ENCODE results near the gene PREP. TPM values are rescaled to one million over a fixed set of nuclear protein-coding genes. Genes with fewer than 3 reads are reported as not detected.

The PREP gene
- total RNA-seq, 2 experiments from 2014 or later = 39.4 to 41.5 TPM

DNA sequence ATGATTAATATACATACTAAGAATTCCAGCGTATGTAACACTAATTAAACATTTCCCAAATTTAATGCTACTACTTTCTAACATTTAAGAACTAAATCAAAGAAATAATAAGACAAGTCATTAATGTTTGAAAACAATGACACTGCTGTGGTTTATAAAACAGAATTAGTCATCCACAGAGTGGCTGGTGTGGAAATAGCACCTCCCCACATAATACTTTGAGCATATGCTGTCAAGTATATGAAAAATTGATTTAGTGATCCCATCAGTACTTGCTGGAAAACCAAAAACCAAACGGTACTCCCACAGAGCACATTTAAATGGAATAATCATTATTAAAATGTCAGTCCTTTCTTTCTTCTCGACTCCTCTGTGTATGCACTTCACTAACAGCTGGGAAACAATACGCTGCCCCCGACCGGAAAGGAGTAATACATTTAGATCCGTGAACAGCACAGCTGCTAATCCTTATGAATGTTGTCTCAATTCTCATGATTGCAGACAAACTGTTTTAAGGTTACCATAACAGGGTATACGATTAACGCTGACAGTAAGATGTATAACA is 78.4 kb downstream of the PREP start:
- Mint-ChIP-seq H3K36me3 (peaks cover 16% of the 10 kb centered on the region), H3K4me3 (no peak overlapping the region), H3K27me3 (no peaks in the 10 kb centered on the region), H3K4me1 (no peaks in the 10 kb centered on the region), H3K27ac (no peak overlapping the region), H3K9me3 (no peaks in the 10 kb centered on the region)
- DNase-seq (no peak), ATAC-seq (ENCODE audit: low read depth) (no peak)
- POLR2A ChIA-PET = no interaction called here

DNA sequence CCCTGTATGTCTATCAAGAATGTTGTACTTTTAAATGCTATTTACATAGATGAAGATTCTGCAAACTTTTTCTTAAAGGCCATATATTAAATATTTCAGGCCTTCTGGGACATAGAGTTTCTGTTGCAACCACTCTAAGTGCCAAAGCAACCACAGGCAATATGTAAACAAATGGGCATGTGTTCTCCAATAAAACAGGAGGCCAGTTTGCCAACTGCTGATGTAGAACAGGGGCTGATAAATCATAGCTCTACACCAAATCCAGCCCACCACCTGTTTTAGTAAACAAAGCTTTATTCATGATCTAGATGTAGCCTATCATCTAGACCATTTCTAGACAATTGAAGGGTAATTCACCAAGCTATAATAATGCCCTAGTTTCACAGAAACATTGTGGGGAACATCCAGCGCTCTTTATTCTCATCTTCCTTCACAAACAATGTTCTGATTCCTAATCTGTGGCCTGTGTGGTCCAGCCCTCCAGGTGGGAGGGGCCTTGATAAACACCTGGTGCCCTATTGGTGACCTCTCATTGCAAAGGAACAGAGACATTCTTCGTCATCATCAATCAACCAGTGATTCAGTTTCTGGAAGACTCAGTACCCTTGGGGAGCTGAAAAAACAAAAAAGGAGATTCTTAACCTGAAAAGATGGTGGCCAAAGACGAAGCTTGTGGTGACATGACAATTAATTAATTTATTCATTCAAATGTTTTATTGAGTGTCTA is 80.2 kb downstream of the PREP start:
- DNase-seq = no peak
- H3K36me3 Mint-ChIP-seq = peaks cover 15% of the 10 kb centered on the region
- H3K4me1 Mint-ChIP-seq = no peaks in the 10 kb centered on the region
- H3K4me3 Mint-ChIP-seq = no peak overlapping the region
- no peaks in the 10 kb centered on the region for H3K27me3 Mint-ChIP-seq
- no peak overlapping the region for H3K27ac Mint-ChIP-seq
- ATAC-seq (ENCODE audit: low read depth) = no peak
- H3K9me3 Mint-ChIP-seq = no peaks in the 10 kb centered on the region
- POLR2A ChIA-PET = no interaction called here

DNA sequence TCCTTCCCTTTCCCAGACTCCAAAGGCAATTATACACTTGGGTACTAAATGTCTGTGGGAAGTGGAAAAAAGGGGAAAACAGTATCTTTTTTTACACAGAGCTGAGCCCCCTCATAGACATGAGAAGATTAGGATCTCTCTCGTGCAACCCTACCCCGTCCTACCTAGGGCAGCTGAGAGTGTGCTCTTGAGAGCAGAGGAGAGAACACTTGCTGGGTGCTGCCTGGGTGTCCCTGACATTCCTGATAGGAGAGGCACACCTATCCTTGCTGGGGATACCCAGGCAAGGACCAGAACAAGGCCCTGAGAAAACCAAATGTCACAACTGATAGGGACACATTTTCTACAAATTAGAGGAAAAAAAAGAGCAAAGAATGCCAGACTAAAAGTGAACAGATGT is 81.2 kb downstream of the PREP start:
- H3K27ac Mint-ChIP-seq = no peak overlapping the region
- H3K9me3 Mint-ChIP-seq = no peaks in the 10 kb centered on the region
- DNase-seq (no peak), ATAC-seq (ENCODE audit: low read depth) (no peak)
- no peak overlapping the region for H3K4me3 Mint-ChIP-seq
- POLR2A ChIA-PET = no interaction called here
- H3K36me3 Mint-ChIP-seq = peaks cover 14% of the 10 kb centered on the region
- H3K27me3 Mint-ChIP-seq = no peaks in the 10 kb centered on the region
- H3K4me1 Mint-ChIP-seq = no peaks in the 10 kb centered on the region

DNA sequence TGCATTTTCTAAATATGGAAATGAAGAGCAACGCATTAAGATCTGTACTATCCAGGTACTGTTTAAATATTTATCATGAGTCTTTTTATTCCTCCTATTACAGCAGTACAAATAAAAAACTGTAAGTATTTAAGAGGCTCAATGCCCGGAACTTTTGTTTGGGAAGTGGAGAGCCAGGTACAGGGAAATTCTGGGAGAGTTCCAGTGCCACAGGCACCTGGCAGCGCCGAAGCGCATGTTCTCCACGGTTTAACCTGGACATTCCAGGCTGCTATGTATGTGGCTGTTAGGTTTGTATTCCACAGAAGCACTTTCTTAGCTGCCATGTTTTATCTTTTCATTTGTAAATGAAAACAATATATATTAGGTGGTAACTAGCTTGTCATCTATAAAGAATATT is 81.7 kb downstream of the PREP start:
- peaks cover 15% of the 10 kb centered on the region for H3K36me3 Mint-ChIP-seq

DNA sequence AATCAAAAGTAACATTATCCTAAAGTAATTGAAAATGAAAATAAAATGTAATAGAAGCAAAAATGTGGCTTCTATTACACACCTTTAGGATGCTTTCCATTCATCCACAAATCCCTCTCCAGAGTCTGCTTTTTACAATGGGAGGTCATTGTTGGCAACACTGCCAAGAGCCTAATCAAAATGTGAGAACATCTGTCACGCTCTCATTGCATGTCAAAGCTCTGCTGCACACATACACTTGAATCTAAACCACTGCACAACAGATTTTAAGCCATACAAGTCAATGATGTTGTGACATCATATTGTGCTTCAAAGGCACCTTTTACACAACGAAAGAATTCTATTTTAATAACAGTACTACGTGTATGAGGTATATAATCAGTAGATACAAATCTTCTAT is 82.1 kb downstream of the PREP start:
- no peaks in the 10 kb centered on the region for H3K9me3 Mint-ChIP-seq
- POLR2A ChIA-PET = no interaction called here
- no peaks in the 10 kb centered on the region for H3K4me1 Mint-ChIP-seq
- H3K27ac Mint-ChIP-seq = no peak overlapping the region
- H3K4me3 Mint-ChIP-seq = no peak overlapping the region
- H3K36me3 Mint-ChIP-seq = peaks cover 18% of the 10 kb centered on the region
- DNase-seq (no peak), ATAC-seq (ENCODE audit: low read depth) (no peak)
- H3K27me3 Mint-ChIP-seq = no peaks in the 10 kb centered on the region

More for the DNA sequence above, 81.7 kb downstream of the PREP start:
- DNase-seq = no peak
- H3K4me1 Mint-ChIP-seq = no peaks in the 10 kb centered on the region
- no peaks in the 10 kb centered on the region for H3K9me3 Mint-ChIP-seq
- no peaks in the 10 kb centered on the region for H3K27me3 Mint-ChIP-seq
- no peak overlapping the region for H3K4me3 Mint-ChIP-seq
- no peak for ATAC-seq (ENCODE audit: low read depth)
- no peak overlapping the region for H3K27ac Mint-ChIP-seq
- POLR2A ChIA-PET = no interaction called here

DNA sequence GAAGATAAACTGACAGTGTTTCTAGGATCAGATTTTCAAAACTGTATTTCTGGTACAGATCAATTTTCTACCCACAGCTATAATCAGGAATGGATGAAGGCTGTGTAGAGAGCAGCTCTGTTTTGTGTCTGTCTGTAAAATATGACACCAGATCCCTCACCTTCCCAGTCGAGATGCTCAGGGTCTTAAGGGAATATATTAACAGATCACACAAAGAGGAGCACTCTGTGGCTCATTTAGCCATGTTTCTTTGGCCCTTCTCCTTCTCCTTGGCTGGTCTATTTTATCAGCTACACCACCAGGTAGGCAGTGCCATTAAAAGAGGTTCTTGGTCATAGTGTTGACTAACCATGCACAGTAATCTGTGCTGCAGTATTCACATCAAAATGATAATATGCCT is 82.6 kb downstream of the PREP start:
- no peak for DNase-seq
- Mint-ChIP-seq H3K4me3 (no peak overlapping the region), H3K27ac (no peak overlapping the region), H3K4me1 (no peaks in the 10 kb centered on the region), H3K36me3 (peaks cover 18% of the 10 kb centered on the region), H3K9me3 (no peaks in the 10 kb centered on the region), H3K27me3 (no peaks in the 10 kb centered on the region)
- POLR2A ChIA-PET = no interaction called here
- ATAC-seq (ENCODE audit: low read depth) = no peak

DNA sequence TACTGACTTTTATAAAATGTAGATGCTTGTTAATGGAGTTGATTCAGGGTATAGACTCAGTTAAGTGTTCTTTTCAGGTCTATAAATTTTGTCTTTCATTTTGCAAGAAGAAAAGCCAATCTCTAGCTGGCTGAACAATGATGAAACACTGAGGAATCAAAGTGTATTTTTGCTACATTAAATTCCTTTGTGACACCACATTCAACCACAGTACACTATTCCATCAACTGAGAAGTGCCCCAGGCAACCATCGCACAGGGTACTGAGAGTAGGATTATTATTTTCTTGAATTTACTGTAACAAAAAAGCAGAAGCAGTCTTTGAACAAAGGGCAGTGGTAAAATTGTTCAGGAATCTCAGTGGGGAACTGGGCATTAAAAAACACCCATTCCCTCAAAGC is 83.6 kb downstream of the PREP start:
- Mint-ChIP-seq H3K27me3 (no peaks in the 10 kb centered on the region), H3K27ac (no peak overlapping the region), H3K9me3 (no peaks in the 10 kb centered on the region), H3K4me3 (no peak overlapping the region), H3K36me3 (peaks cover 17% of the 10 kb centered on the region), H3K4me1 (no peaks in the 10 kb centered on the region)
- POLR2A ChIA-PET = no interaction called here
- ATAC-seq (ENCODE audit: low read depth) = no peak
- no peak for DNase-seq

DNA sequence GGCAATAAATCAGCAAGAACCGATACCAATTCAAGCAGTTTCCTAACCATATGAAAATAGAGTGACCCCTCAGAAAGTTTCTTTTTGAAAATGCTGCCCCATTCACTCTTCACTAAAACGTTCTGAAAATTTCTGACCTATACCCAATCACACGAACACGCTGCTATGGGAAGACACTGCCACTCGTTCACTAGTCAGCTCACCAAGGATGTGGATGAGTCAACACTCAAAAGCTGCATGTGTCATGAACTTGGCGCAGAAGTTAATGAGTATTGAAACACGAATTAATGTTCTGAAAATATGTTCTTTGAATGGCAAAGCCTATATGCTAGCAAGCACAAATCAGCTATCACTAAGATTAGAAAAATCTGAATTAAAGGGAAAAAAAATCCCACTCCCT is 84.2 kb downstream of the PREP start:
- ATAC-seq (ENCODE audit: low read depth) (no peak), DNase-seq (no peak)
- H3K9me3 Mint-ChIP-seq = no peaks in the 10 kb centered on the region
- H3K4me3 Mint-ChIP-seq = no peak overlapping the region
- peaks cover 20% of the 10 kb centered on the region for H3K36me3 Mint-ChIP-seq
- H3K27me3 Mint-ChIP-seq = no peaks in the 10 kb centered on the region
- POLR2A ChIA-PET = no interaction called here
- H3K4me1 Mint-ChIP-seq = no peaks in the 10 kb centered on the region
- H3K27ac Mint-ChIP-seq = no peak overlapping the region

DNA sequence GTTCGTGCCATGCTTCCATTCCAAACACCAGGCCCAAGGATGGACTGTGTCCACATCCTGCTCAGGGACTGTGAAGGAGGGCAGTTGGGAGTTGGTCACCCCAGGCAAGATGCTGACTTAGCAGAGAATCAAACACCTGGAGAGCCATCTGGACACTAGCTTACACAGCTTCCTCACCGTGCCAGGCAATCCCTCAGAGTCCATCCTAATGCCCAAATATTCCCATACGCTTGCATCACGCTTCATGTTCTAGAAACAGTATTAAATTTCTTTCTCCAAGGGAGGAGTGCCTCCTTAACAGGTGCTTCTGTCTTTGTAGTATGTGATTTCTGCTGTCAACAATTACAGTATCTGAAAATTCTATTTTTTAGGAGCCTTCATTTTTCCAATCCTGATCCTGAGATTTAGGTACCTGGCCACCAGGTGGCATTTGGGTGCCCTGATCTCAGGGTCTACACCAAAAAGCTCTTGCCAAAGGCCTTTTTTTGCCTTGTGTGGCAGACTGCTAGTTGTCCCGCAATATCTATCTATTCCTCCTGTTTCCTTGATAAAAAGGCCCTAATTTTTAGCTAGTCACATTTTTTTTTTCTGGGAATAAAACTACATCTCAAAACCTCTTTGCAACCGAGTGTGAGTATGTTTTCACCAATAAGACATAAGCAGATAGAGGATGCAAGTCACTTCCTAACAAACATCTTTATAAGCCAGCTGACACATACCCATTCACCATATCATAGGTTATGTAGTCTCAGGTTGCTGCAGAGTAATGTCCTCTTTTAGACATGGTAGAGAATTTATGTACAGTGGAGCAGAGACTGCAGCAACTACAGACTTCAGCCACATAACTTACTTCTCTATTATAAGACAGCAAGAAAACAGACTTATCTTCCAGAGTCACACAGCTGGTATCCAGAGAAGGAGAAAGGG is 85.0 kb downstream of the PREP start:
- Mint-ChIP-seq H3K27me3 (no peaks in the 10 kb centered on the region), H3K36me3 (peaks cover 18% of the 10 kb centered on the region), H3K9me3 (no peaks in the 10 kb centered on the region), H3K27ac (no peak overlapping the region), H3K4me3 (no peak overlapping the region), H3K4me1 (no peaks in the 10 kb centered on the region)
- DNase-seq = no peak
- no peak for ATAC-seq (ENCODE audit: low read depth)
- POLR2A ChIA-PET = interaction anchor here (0.9 kb wide), 1 partner anchor 85 kb away, joined by 3 read pairs; the partner anchor contains the start of gene PREP

DNA sequence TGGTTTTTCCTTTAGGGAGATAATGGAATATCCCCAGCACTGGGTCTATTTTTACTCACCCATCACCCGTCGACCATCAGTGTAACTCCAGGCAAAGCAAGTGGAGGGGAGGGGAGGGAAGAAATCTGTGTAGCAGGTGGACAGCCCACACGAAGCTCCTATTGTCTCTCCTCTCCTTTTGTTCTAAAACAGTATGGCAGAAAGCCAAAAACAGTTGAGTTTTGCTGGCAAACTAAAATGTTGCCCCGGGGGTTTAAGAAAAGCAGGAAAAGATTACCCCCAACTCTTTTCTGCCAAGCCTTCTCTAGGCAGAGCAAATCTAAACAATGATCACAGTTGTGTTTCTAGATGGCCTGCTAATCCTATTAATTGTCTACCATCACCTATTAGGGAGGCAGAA is 89.7 kb downstream of the PREP start:
- peaks cover 21% of the 10 kb centered on the region for H3K36me3 Mint-ChIP-seq
- no peak overlapping the region for H3K4me3 Mint-ChIP-seq
- DNase-seq = no peak
- no peaks in the 10 kb centered on the region for H3K9me3 Mint-ChIP-seq
- no peaks in the 10 kb centered on the region for H3K4me1 Mint-ChIP-seq
- POLR2A ChIA-PET = no interaction called here
- H3K27me3 Mint-ChIP-seq = no peaks in the 10 kb centered on the region
- no peak overlapping the region for H3K27ac Mint-ChIP-seq
- ATAC-seq (ENCODE audit: low read depth) = no peak

DNA sequence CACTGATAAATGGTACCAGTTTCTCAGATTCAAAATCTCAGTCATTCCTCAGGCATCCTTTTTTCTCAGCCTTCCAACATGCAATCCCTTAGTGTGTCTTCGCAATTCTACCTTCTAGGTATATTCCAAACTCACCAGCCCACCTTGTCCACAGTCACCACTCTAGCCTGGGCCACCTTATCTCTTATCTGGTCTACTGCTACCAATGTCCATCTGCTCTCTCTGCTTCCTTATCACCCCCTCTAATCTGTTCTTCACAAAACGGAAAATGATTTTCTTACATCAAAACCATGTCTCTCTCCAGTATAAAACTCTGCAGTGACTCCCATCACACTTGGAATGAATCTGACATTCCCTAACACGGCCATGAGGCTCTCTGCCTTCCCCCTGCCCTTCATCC is 91.9 kb downstream of the PREP start:
- no peaks in the 10 kb centered on the region for H3K4me1 Mint-ChIP-seq
- DNase-seq = no peak
- POLR2A ChIA-PET = no interaction called here
- H3K27me3 Mint-ChIP-seq = no peaks in the 10 kb centered on the region
- peaks cover 20% of the 10 kb centered on the region for H3K36me3 Mint-ChIP-seq
- H3K27ac Mint-ChIP-seq = no peak overlapping the region
- H3K4me3 Mint-ChIP-seq = no peak overlapping the region
- no peak for ATAC-seq (ENCODE audit: low read depth)
- H3K9me3 Mint-ChIP-seq = no peaks in the 10 kb centered on the region

DNA sequence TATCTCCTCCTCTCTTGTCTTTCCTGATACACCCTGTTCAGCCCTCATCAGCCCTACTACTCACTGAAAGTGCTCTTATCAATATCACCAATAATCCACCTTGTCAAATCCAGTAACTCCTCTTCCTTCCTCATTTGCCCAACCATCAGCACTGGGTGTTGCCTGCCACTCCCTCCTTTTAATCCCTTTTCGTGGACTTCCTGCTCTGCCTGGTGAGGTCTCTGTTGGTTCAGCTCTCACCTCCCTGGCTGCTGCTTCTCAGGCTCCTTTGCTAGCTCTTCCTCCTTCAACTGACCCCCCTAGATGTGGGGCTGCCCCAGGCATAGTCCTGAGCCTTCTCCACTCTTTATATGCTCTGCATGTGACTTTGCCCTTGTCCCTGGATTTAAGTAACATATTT is 92.5 kb downstream of the PREP start:
- POLR2A ChIA-PET = no interaction called here
- Mint-ChIP-seq H3K36me3 (peaks cover 19% of the 10 kb centered on the region), H3K27me3 (no peaks in the 10 kb centered on the region), H3K4me1 (no peaks in the 10 kb centered on the region), H3K27ac (no peak overlapping the region), H3K9me3 (no peaks in the 10 kb centered on the region), H3K4me3 (no peak overlapping the region)
- no peak for ATAC-seq (ENCODE audit: low read depth)
- DNase-seq = no peak

DNA sequence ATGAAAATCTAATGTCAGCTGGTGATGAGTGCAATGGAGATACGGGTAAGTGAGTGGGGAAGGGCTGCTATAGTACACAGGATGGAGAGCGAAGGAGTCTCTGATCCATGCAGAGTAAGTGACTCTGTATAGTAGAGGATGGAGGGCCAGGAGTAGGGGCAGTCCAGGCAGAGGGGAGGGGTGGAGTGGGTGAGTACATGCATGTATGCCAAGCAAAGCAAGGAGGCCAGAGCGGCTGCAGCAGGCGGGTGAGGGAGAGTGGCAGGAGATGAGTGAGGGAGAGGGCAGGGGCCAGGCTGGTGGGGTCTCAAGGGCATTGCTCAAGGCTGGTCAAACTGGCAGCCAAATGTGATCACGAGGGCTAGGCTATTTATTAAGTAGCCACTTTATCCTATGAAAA is 94.0 kb downstream of the PREP start:
- DNase-seq (no peak), ATAC-seq (ENCODE audit: low read depth) (no peak)
- Mint-ChIP-seq H3K4me3 (no peak overlapping the region), H3K27me3 (no peaks in the 10 kb centered on the region), H3K9me3 (no peaks in the 10 kb centered on the region), H3K36me3 (peaks cover 14% of the 10 kb centered on the region), H3K27ac (no peak overlapping the region), H3K4me1 (no peaks in the 10 kb centered on the region)
- POLR2A ChIA-PET = no interaction called here

DNA sequence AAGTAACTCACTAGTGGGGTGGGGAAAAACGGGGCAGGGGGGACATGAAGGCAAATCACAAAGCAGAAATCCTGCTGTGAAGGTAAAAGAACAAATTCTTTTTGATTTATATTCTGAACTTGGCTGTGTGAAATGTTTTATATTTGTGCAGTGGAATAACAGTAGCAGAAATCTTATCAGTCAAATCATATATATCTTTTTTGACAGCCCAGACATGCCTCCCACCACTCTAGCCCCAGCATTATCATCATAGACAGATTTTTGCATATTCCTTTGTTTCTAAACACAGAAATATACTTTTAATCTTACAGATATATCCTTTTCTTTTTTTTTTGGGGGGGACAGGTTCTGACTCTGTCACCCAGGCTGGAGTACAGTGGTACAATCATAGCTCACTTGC is 97.4 kb downstream of the PREP start:
- peaks cover 17% of the 10 kb centered on the region for H3K36me3 Mint-ChIP-seq
- H3K4me3 Mint-ChIP-seq = no peak overlapping the region
- no peaks in the 10 kb centered on the region for H3K9me3 Mint-ChIP-seq
- H3K27me3 Mint-ChIP-seq = no peaks in the 10 kb centered on the region
- no peak overlapping the region for H3K27ac Mint-ChIP-seq
- ATAC-seq (ENCODE audit: low read depth) (no peak), DNase-seq (no peak)
- peaks cover 2% of the 10 kb centered on the region for H3K4me1 Mint-ChIP-seq
- POLR2A ChIA-PET = no interaction called here
